Measurements from ENCODE around the gene DEPDC7.

Gene DEPDC7

DNA sequence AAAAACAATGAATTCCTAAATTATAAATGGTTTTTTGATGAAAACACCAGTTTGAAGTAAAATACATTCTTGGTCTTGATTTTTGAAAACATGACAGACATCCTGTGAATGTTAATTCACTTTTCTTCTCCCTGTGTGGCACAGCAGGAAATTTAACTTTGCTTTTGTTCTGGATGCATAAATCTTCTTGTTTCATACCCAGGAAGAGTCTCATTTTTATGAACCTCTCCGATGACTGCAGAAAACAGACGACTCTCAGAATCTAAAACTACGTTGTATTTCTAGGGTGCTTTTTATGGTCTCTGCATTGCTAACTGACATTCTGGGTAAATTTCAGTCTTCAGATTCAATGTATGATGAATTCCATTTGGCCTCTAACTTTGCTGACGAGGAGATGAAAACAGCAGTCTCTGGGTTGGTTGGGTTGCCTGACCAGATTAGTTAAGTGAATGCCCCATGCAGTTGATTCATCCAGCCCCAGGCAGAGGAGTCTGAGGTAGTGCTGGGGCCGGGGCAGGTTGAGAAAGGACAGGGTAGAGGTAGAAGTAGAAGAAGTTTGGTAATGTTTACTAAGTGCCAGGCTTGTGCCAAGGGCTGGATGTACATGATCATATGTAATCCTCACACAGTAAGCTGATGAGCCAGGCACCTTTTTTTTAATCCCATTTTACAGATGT lies 43.8 kb downstream of the DEPDC7 start:
- H3K27ac Mint-ChIP-seq: no peak overlapping the region
- no peaks in the 10 kb centered on the region for H3K9me3 Mint-ChIP-seq
- H3K36me3 Mint-ChIP-seq: peaks cover 33% of the 10 kb centered on the region
- H3K4me1 Mint-ChIP-seq: peaks cover 11% of the 10 kb centered on the region
- no peak for DNase-seq (ENCODE audit: low spot score in 2 of 2)
- H3K4me3 Mint-ChIP-seq: no peak overlapping the region
- no peaks in the 10 kb centered on the region for H3K27me3 Mint-ChIP-seq
- no peak for ATAC-seq (ENCODE audit: low read depth)

GRCh38 chr11:33060271-33060670 lies 44.6 kb downstream of the DEPDC7 start:
- ATAC-seq (ENCODE audit: low read depth) (no peak), DNase-seq (ENCODE audit: low spot score in 2 of 2) (no peak)
- peaks cover 14% of the 10 kb centered on the region for H3K4me1 Mint-ChIP-seq
- H3K27me3 Mint-ChIP-seq: no peaks in the 10 kb centered on the region
- peak overlapping the region; percentile 35 for H3K27ac Mint-ChIP-seq
- H3K4me3 Mint-ChIP-seq: no peak overlapping the region
- H3K36me3 Mint-ChIP-seq: peaks cover 29% of the 10 kb centered on the region
- H3K9me3 Mint-ChIP-seq: no peaks in the 10 kb centered on the region

- Mint-ChIP-seq H3K36me3 (peaks cover 24% of the 10 kb centered on the region), H3K4me3 (no peak overlapping the region), H3K27ac (no peak overlapping the region), H3K27me3 (no peaks in the 10 kb centered on the region), H3K9me3 (no peaks in the 10 kb centered on the region), H3K4me1 (peaks cover 18% of the 10 kb centered on the region)
- ATAC-seq (ENCODE audit: low read depth): no peak
- no peak for DNase-seq (ENCODE audit: low spot score in 2 of 2)
These were observed 46.5 kb downstream of the DEPDC7 start for GRCh38 chr11:33062137-33062536.

- ATAC-seq (ENCODE audit: low read depth) (peak; percentile 19), DNase-seq (ENCODE audit: low spot score in 2 of 2) (no peak)
- no peaks in the 10 kb centered on the region for H3K9me3 Mint-ChIP-seq
- H3K36me3 Mint-ChIP-seq: peaks cover 22% of the 10 kb centered on the region
- peak overlapping the region; percentile 70 for H3K27ac Mint-ChIP-seq
- H3K27me3 Mint-ChIP-seq: no peaks in the 10 kb centered on the region
- peaks cover 18% of the 10 kb centered on the region for H3K4me1 Mint-ChIP-seq
- no peak overlapping the region for H3K4me3 Mint-ChIP-seq
These were observed 47.7 kb downstream of the DEPDC7 start for GRCh38 chr11:33063326-33063881.

DNA sequence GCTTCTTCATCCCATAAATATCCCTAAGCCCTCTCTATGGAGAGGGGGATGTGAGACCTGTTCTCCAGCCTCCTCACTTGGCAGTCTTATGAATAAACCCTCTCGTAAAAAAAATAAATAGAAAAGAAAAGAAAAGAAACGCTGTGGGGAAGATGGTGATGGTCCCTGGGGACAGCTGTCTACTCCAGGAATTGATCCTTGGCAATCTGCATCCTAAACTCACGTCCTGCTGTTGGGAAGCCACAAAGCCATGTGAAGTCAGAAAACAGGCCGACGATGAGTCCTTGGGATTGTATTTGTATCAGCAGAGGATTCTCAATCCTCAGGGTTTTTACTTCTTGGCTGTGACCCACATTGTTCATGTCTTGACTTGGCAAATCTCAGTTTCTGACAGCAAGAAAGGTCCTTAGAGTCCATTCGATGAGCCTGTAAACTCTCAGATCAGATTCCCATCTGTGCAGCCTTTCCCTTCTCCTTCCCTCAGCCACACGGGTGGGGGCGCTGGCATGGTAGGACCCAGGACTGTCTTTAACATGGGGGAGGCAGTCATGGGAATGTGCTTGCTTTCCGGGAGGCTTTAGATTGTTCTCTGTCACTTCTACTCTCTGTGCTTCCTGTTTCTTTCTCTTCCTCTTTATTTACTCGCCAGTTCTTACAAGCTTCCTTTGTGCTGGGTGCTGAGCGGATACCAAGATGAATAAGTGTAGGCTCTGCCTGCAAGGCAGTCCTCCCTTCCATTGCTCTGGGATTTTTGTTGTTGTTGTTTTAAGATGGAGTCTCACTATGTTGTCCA lies 48.6 kb downstream of the DEPDC7 start:
- Mint-ChIP-seq H3K36me3 (peaks cover 20% of the 10 kb centered on the region), H3K4me1 (peaks cover 18% of the 10 kb centered on the region), H3K9me3 (no peaks in the 10 kb centered on the region), H3K27ac (peak overlapping the region; percentile 70), H3K27me3 (no peaks in the 10 kb centered on the region), H3K4me3 (peak overlapping the region; percentile 57)
- ATAC-seq (ENCODE audit: low read depth) (peak; percentile 54), DNase-seq (ENCODE audit: low spot score in 2 of 2) (no peak)

DNA sequence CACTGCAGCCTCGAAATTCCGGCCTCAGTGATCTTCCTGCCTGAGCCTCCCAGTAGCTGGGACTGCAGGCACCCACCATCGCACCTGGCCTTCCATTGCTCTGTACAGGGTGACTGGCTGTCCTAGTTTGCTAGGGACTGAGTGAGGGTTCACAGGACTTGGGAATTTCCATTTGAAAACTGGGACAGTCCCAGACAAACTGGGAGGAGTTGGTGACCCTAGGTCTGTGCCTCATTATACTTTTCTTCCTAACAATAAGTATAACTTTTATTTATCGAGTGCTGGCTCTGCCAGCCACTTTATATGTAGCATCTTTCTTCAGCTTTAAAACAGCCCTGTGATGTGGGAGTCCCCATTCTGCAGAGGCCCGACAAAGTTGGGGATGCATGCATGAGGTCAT lies 49.2 kb downstream of the DEPDC7 start:
- Mint-ChIP-seq H3K9me3 (no peaks in the 10 kb centered on the region), H3K4me3 (no peak overlapping the region), H3K36me3 (peaks cover 17% of the 10 kb centered on the region), H3K27ac (no peak overlapping the region), H3K27me3 (no peaks in the 10 kb centered on the region), H3K4me1 (peaks cover 18% of the 10 kb centered on the region)
- DNase-seq (ENCODE audit: low spot score in 2 of 2) (no peak), ATAC-seq (ENCODE audit: low read depth) (no peak)

- peak; percentile 91 for ATAC-seq (ENCODE audit: low read depth)
- Mint-ChIP-seq H3K4me1 (peaks cover 18% of the 10 kb centered on the region), H3K4me3 (no peak overlapping the region), H3K36me3 (peaks cover 12% of the 10 kb centered on the region), H3K27me3 (no peaks in the 10 kb centered on the region), H3K9me3 (no peaks in the 10 kb centered on the region), H3K27ac (no peak overlapping the region)
- peak; percentile 59 to 61 for DNase-seq (ENCODE audit: low spot score in 2 of 2)
These were observed 49.9 kb downstream of the DEPDC7 start for GRCh38 chr11:33065445-33066178.

GRCh38 chr11:33067294-33067693 lies 51.6 kb downstream of the DEPDC7 start:
- Mint-ChIP-seq H3K27ac (no peak overlapping the region), H3K9me3 (no peaks in the 10 kb centered on the region), H3K36me3 (peaks cover 18% of the 10 kb centered on the region), H3K4me1 (peaks cover 18% of the 10 kb centered on the region), H3K27me3 (no peaks in the 10 kb centered on the region), H3K4me3 (no peak overlapping the region)
- DNase-seq (ENCODE audit: low spot score in 2 of 2) (no peak), ATAC-seq (ENCODE audit: low read depth) (no peak)

DNA sequence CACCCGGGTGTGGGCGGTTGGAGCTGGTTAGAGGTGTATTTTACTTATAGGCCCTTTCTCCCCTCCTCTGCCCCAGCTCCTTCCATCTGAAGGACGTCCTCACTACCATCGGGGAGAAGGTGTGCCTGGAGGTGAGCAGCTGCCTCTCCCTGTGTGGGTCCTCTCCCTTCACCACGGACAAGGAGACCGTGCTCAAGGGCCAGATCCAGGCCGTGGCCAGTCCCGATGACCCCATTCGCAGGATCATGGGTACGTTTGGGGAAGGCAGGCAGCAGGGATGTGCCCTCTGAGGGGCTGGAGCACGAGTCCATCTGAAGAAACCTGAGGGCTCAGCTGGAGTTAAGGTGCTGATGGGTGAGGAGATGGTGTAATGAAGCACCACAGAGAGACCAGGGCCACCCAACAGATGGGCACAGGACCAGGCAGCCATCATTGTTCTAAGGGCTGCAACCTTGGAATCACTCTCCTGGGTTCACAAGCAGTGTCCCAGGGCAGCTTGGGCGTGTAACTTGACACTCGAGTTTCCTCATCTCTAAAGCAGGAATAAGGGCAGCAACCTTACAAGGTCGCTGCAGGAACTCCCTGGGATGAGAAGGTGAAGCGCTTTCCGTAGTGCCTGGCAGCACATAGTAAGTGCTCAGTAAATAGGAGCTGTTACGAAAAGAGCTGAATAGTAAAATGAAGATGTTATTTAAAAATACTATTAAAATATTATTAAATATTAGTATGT lies 53.1 kb downstream of the DEPDC7 start:
- H3K4me3 Mint-ChIP-seq: no peak overlapping the region
- DNase-seq (ENCODE audit: low spot score in 2 of 2) (no peak), ATAC-seq (ENCODE audit: low read depth) (no peak)
- H3K4me1 Mint-ChIP-seq: peaks cover 10% of the 10 kb centered on the region
- no peaks in the 10 kb centered on the region for H3K9me3 Mint-ChIP-seq
- no peak overlapping the region for H3K27ac Mint-ChIP-seq
- no peaks in the 10 kb centered on the region for H3K27me3 Mint-ChIP-seq
- H3K36me3 Mint-ChIP-seq: peaks cover 24% of the 10 kb centered on the region

DNA sequence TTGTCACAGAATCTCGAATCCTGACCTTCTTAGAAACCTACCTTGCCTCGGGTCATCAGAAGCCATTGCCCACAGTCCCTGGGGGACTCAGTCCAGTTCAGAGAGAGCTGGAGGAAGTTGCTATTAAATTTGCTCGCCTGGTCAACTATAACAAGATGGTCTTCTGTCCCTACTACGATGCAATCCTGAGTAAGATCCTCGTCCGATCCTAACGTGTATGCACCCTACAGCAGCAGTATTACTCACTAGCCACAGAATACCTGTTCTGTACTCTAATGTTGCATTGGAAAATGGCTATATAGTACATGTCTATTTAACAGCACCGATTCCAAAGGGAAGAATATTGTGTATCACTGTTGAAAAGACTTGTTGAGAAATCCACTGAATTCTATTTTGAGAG lies 56.8 kb downstream of the DEPDC7 start:
- no peak overlapping the region for H3K4me3 Mint-ChIP-seq
- H3K4me1 Mint-ChIP-seq: no peaks in the 10 kb centered on the region
- H3K27me3 Mint-ChIP-seq: no peaks in the 10 kb centered on the region
- H3K9me3 Mint-ChIP-seq: no peaks in the 10 kb centered on the region
- no peak overlapping the region for H3K27ac Mint-ChIP-seq
- ATAC-seq (ENCODE audit: low read depth): no peak
- H3K36me3 Mint-ChIP-seq: peaks cover 37% of the 10 kb centered on the region
- no peak for DNase-seq (ENCODE audit: low spot score in 2 of 2)

Data from memory B cell (primary cell).